Astrocyte (in vitro differentiated cells and primary cell): ENCODE data around the gene SNX10.

Experiments used
- CTCF ChIP-seq: IDR thresholded peaks from 2 replicates; pipeline ENCODE4 v1.5.1; 2011; ENCODE audit warnings: low read depth, mild to moderate bottlenecking, inconsistent platforms, low read length, moderate library complexity; ENCODE audit not compliant: insufficient read depth
- EZH2 ChIP-seq: IDR thresholded peaks from 2 replicates; pipeline ENCODE4 v1.6.1; 2012; ENCODE audit warnings: mild to moderate bottlenecking, low read length, inconsistent platforms; ENCODE audit not compliant: insufficient read depth

DNA sequence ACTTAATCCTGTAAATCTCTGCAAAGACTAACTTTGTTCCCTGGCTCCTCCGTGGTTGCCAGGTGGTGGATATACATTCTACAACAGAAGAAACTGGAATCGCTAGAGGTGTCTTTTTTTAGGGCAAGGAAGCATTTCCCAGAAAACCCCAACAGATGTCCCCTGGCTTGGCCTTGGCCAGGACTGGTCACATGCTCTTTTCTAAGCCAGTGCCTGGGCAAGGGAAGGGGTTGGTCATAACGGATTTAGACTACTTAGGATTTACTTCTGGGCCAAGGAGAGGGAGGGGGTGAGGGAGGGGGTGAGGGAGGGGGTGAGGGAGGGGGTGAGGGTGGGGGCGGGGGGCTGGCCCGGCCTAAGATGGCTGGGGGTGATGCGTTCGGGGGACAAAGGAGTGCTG is 105.7 kb downstream of the SNX10 start:
- TF ChIP-seq CTCF: no peak
- no peak for TF ChIP-seq EZH2
